ENCODE data around the gene IRX6. TPM values are rescaled to one million over a fixed set of nuclear protein-coding genes. Genes with fewer than 3 reads are reported as not detected.

Gene IRX6
- polyA plus RNA-seq, 1 donor: 0.18 TPM

DNA sequence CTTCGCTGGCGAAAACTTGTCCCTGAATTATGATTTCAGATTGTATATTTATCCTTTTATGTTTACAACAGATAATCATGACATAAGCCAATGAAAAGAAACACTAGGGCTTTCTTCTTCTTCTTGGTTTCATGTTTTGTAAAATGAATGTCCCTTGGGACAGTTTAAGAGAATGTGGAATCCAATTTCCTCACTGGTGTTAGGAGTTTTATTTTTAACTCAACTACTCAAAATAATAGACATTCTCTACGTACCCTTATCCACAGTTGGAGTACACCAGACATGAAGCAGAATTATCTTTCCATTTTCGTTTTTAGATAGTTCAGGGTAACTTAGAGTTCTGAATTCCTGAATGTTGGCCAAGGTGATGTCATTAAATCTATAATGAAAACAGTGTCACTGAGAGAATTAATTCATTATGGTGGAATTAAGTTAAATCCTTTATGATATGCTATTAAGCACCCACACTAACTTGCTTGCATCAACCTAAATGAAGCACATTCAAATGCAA is 43.4 kb downstream of the IRX6 start:
- DNase-seq (ENCODE audit: low read depth): no peak

DNA sequence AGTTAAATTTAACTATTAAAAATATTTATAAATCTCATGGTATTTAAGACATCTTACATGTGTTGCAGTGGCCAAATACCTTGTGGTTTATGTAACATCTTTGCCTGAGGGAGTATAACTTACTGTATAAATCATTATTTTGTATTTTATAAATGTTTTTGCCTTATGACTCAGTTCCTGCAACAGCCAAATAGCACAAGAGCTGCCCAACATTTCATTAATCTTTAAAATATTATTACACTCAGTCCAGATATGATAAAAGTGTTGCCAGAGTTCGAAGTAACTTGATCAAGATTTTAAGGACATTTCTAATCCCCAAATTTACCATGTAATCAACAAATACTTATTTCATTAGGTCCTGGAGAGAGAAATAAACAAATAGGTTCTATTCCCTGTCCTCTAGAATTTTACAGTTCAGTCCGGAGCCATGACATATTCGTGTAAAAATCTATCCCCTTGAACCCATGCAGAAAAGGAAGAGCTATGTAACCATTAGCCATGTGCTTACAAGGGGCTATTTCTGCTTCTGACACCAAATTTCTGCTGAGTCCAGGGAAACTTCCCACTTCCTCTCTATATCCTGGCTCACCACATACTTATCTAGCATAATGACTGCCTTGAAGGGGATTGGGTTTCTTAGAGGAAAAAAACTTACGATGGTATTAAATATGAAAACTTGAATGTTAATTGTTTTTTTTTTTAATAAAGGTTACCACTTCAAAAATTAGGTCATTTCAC is 44.0 kb downstream of the IRX6 start:
- DNase-seq (ENCODE audit: low read depth): peak; percentile 25

DNA sequence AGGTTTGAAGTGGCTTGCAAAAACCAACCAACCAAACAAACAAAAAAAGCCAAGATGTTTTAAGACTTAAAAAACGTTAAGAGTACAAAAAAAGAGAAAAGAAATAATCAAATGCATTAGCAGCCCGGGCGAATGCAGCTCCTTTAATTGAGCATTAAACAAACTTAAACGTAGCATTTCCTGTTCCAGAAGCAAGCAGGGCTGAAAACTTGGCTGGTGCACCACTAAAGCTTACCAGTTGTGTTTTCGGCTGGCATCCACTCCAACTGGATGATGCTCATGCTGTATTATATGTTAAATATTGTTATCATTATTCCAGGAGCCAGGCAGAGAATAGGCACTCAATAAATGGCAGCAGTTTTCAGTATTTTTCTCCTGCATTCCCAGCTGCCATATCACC is 45.1 kb downstream of the IRX6 start:
- DNase-seq (ENCODE audit: low read depth): no peak

DNA sequence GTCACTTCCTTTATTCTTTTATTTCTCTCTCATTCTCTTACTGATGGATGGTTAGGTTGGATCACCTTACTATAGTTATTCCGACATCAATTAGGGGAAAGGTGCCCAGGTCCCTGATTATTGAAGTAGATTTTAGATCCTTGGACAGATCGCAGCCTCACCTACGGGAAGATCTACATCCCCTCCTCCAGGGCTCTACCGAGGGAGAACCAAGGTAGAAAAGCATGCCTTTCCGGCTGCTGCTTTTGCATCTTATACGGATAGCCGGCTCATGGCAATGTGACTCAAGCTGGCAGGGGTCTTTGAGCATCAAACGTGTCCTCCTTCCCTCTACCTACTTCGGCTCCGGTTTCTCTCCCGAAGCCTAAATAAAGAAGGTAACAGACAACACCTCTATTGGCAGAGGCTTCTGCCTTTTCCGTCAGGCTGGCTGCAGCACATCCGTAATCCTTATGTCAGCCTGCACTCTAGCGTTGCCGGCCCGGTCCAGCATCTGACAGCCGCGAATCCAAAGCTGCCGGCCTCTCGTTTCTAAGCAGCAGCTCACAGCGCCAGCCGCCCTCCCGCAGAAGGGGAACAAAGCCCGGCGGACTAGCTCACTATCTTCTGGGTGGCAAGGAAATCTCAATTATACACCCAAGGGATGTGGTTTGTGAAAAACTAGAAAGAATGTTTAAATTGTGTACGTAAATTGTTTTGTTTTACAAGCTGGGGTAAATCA is 46.9 kb downstream of the IRX6 start:
- peak; percentile 28 for DNase-seq (ENCODE audit: low read depth)

DNA sequence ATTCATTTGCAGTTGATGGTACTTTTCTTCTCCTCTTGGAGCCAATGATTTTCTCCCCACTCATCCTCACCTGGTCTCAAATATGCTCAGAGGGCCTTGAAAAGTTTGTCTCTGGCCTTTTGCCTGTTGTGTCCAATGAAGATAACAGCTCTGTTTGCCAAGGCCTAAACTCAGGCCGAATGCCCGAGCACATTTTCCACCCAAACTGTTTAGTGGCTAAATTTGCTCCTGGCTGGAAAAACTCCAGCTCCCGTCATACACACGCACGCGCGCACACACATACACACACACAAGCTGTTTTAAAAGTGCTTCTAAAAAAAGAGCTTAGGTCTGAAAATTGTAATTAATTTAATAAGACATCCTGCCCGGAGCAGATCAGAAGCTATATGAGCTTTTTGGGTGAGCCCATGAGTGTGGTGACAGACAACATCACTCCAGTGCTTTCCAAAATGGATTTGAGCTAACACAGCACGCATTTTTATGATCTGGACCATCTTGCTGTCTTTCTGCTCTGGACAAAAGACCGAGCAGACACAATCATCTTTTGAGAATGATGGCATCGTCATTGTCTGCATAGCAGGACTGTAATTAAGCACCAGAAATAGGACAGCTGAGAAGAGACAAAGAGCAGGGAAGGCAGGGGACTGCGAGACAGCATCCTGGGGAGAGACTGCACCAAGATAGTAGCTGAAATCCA is 48.9 kb downstream of the IRX6 start:
- no peak for DNase-seq (ENCODE audit: low read depth)

DNA sequence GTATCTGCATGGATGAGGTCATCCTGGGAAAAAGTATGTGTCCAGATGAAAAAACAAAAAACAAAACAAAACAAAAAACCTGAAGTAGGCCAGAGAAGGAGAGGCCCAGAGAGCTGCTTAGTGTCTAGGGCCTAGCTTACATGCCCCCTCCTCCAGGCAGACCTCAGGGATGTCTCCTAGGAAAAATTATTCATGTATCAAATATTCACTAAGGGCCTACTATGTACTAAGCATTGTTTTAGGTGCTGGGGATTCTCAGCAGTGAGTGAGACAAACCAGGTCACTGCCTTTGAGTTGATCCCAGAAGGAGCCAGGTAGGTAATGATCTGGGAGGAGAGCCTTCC is 49.5 kb downstream of the IRX6 start:
- no peak for DNase-seq (ENCODE audit: low read depth)

DNA sequence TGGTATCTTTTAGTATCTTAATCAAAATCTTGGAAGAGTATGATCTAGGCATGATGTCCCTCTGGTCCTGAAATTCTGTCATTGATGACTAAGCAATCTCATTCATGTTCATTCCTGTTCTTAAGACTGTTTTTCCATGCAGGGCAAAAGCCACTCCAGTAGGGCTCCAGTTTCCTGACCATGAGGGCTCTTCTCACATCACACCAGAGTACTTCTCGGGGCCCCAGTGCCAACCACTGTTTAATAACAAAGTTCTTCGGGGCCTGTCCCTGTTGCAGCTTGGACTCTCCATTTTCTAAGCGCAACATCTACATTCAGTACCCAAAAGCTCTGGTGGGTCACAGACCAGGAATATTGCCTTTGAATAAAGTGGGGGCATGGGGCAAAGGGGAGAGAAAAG is 52.0 kb downstream of the IRX6 start:
- DNase-seq (ENCODE audit: low read depth): no peak

DNA sequence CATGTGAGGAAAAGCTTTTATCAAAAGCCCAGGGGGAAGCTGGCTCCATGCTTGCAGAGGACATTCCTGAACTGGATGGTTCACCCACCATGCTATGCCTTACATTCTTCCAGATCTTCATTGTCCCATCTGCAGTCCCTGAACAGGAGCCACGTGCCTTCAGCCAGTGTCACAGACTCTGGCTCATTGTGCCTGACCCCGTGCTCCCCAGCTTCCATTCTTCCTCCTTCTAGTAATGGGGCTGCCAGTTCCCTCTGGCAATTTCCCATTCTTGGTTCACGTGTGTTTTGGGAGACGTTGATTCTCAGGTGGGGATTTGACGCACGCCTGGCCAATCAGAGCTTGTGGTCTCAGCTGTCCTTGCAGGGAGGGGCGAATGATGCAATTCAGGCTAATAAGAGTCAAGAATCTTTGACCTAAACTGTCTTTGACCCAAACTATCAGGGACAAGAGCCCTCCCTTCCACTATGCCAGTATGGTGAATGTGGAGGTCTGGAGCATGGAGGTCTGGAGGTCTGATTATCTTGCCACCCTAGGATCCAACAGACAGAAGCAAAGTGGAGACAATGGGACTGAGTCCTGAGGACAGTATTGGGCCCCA is 52.7 kb downstream of the IRX6 start:
- DNase-seq (ENCODE audit: low read depth): no peak

DNA sequence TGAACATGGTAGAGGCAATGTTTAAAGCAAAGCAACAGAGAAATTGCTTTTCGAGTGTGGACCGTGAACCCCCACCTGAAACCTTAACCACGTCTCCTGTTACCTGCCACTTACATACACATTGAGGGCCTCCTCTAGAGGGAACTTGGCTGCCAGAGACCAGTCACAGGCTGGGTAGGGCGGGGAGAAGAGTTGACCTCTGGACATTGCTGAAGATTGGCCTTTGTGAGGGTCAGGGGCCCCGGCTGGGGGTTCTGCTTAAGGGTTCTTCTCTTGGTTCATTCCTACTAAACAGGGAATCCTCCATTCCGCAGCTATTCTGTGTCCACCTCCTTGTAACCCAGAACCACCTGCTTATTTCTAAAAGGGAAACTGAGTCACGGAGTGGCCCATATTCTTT is 53.8 kb downstream of the IRX6 start:
- no peak for DNase-seq (ENCODE audit: low read depth)

DNA sequence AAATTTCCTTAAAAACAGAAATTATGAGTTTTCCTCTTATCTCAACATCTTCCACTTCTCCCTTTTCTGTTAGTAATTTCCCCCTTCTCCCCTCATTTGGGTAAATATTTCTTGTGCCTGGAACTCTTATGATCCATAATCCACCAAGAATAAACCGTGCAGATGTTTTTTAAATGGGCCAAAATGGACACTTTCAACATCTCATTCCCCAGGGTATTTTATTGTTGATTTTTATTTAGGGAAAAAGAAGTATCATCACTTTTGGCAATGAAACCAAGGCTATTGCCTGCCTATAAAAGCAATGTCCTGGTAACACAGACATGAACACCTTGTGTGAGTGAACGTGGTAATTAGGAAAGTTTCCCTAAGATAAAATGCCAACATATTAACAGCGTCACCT is 54.6 kb downstream of the IRX6 start:
- no peak for DNase-seq (ENCODE audit: low read depth)

DNA sequence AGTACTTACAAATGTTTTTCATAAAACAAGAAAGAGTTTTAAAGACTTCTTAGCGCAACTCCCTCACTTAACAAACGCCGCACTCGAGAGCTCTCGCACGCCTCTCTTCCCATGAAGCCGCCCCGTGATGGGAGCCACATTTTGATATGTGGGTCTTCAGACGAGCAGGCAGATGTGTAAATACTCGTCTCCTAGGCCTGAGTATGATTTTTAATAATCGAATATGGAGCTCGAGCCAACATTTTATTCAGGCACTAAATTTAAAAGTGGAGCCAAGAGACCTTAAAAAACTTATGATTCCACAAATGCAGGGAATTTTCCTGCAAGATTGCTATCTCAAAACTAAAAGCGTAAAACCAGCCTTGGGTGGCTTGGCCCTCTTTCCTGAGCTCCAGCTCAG is 55.4 kb downstream of the IRX6 start:
- no peak for DNase-seq (ENCODE audit: low read depth)

DNA sequence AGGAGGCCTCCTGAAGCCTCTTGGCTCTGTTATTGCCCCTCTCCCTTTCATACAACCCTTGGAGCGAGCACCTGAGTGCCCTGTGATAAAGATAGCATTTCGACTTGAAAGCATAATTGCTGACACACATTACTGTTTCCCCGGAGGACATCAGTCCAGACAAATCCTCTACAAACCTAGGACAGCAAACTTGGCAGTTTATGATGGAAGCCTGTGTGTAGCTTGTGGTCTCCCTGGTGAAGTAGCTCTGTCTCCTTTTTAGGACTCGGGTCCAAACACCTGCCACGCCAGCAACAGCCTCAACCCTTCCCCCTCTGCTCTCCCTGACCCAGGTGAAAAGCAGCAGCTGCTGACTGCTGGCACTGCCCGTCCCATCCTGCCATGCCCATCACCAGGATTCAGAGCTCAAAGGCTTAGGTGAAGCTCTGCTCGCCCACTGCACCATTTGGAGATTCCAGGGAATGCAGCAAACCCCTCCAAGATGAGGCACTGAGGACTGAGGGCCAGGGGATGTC is 55.9 kb downstream of the IRX6 start:
- no peak for DNase-seq (ENCODE audit: low read depth)

Other genes with a start within 250 kb of the IRX6 start
- 440 TPM for gene MMP2, start 155.0 kb downstream of the IRX6 start, polyA plus RNA-seq (ENCODE audit: insufficient read length)
- gene LPCAT2, start 184.9 kb downstream of the IRX6 start, polyA plus RNA-seq (ENCODE audit: insufficient read length): 21.8 TPM
- 0.18 TPM for gene CAPNS2, start 242.5 kb downstream of the IRX6 start, polyA plus RNA-seq (ENCODE audit: insufficient read length)